H1 (cell line): ENCODE data around the gene PCDHA10. TPM values are rescaled to one million over a fixed set of nuclear protein-coding genes. Genes with fewer than 3 reads are reported as not detected.

Experiments used
- CTCF ChIA-PET: fragments of 300-600 bp; sonication (Branson Sonifier 250); formaldehyde crosslinking; loops from one replicate; lab custom pipeline; 2021; ENCODE audit not compliant: partially characterized antibody; lab: Charles Lee
- POLR2A ChIA-PET: fragments of 300-600 bp; sonication (Branson Sonifier 250); formaldehyde crosslinking; loops from one replicate; lab custom pipeline; 2021; ENCODE audit warnings: inconsistent platforms; ENCODE audit not compliant: partially characterized antibody; lab: Charles Lee
- DNase-seq, 2 experiments: peaks; one replicate each; pipeline versions ENCODE4 v3.0.0 to v3.0.0-alpha.2; 2010 to 2022; ENCODE audit warnings: low spot score in 2 of 2, low read depth in 1 of 2, mixed read lengths in 1 of 2
- FAIRE-seq: peaks from 2 replicates; lab custom pipeline; 2011; peaks lifted over from hg19 to GRCh38; lab: Jason Lieb, UNC
- H2AFZ ChIP-seq: 2 replicates; pipeline ENCODE4 v1.8.1; 2012; ENCODE audit warnings: low read length, inconsistent platforms
- H2AK5ac ChIP-seq: 2 replicates; pipeline ENCODE4 v1.6.1; 2013; ENCODE audit warnings: low read depth, low read length
- H2BK120ac ChIP-seq: replicated peaks from 2 replicates; pipeline ENCODE3; 2013; ENCODE audit warnings: low read depth, low read length, inconsistent platforms
- H2BK12ac ChIP-seq: 2 replicates; pipeline ENCODE4 v1.6.1; 2013; ENCODE audit warnings: low read depth, low read length
- H2BK15ac ChIP-seq: 2 replicates; pipeline ENCODE4 v1.6.1; 2013; ENCODE audit warnings: low read length
- H2BK20ac ChIP-seq: 2 replicates; pipeline ENCODE4 v1.6.1; 2013; ENCODE audit warnings: low read length
- H2BK5ac ChIP-seq: 2 replicates; pipeline ENCODE4 v1.6.1; 2013; ENCODE audit warnings: low read depth, low read length
- H3K14ac ChIP-seq: 2 replicates; pipeline ENCODE4 v1.6.1; 2013; ENCODE audit warnings: inconsistent platforms; ENCODE audit not compliant: insufficient read length
- H3K18ac ChIP-seq: 2 replicates; pipeline ENCODE4 v1.6.1; 2013; ENCODE audit warnings: low read length; ENCODE audit errors: extremely low read depth
- H3K23ac ChIP-seq: 2 replicates; pipeline ENCODE4 v1.6.1; 2013; ENCODE audit warnings: inconsistent platforms; ENCODE audit not compliant: insufficient read length
- H3K23me2 ChIP-seq: 2 replicates; pipeline ENCODE4 v1.6.1; 2013; ENCODE audit warnings: low read depth, low read length
- H3K27ac ChIP-seq: 2 replicates; pipeline ENCODE4 v1.6.1; 2011; ENCODE audit warnings: low read depth, low read length, inconsistent platforms
- H3K27me3 ChIP-seq, 4 experiments: replicated peaks in 1 of 4; 1 replicate in 1 of 4; 2 replicates in 3 of 4; pipeline versions ENCODE4 v1.6.1 to v1.8.1; 2011 to 2013; ENCODE audit warnings: low read length in 3 of 4, mild to moderate bottlenecking in 3 of 4, inconsistent platforms in 2 of 4, mixed read lengths in 2 of 4, moderate library complexity in 1 of 4; ENCODE audit not compliant: control insufficient read depth in 3 of 4, insufficient read depth in 3 of 4; ENCODE audit errors: extremely low read depth in 1 of 4
- H3K36me3 ChIP-seq, 4 experiments: 2 replicates each; pipeline versions ENCODE4 v1.6.1 to v1.8.1; 2011 to 2013; ENCODE audit warnings: mild to moderate bottlenecking in 4 of 4, low read length in 3 of 4, moderate library complexity in 2 of 4, control low read depth in 1 of 4, inconsistent platforms in 1 of 4; ENCODE audit not compliant: insufficient read depth in 4 of 4, control insufficient read depth in 2 of 4
- H3K4ac ChIP-seq: replicated peaks from 2 replicates; pipeline ENCODE3; 2013; ENCODE audit warnings: low read length, low read depth, mixed read lengths, inconsistent platforms; ENCODE audit not compliant: insufficient read length
- H3K4me1 ChIP-seq, 4 experiments: replicated peaks in 1 of 4; 1 replicate in 1 of 4; 2 replicates in 3 of 4; pipeline versions ENCODE4 v1.6.1 to v1.8.1; 2011 to 2013; ENCODE audit warnings: low read length in 3 of 4, inconsistent platforms in 2 of 4, mixed read lengths in 1 of 4; ENCODE audit not compliant: insufficient read depth in 4 of 4, control insufficient read depth in 3 of 4
- H3K4me2 ChIP-seq, 2 experiments: 2 replicates each; pipeline versions ENCODE4 v1.6.1 to v1.8.1; 2011 to 2013; ENCODE audit warnings: low read depth in 2 of 2, low read length in 2 of 2, control low read depth in 1 of 2, inconsistent platforms in 1 of 2, mild to moderate bottlenecking in 1 of 2; ENCODE audit not compliant: insufficient read depth in 1 of 2
- H3K4me3 ChIP-seq, 4 experiments: fragments of 200-600, 300-600 bp in 1 of 4; sonication (generic), shearing (Covaris generic), sonication (Bioruptor Twin) in 1 of 4; 2 replicates each; pipeline versions ENCODE4 v1.5.1 to v1.8.1; 2011 to 2016; ENCODE audit warnings: low read length in 4 of 4, low read depth in 3 of 4, control low read depth in 2 of 4, inconsistent platforms in 2 of 4, mild to moderate bottlenecking in 2 of 4, mixed read lengths in 1 of 4, moderate library complexity in 1 of 4; ENCODE audit not compliant: insufficient read depth in 2 of 4; ENCODE audit errors: extremely low read depth in 1 of 4
- H3K56ac ChIP-seq: replicated peaks from 2 replicates; pipeline ENCODE3; 2013; ENCODE audit warnings: low read depth, mild to moderate bottlenecking, mixed read lengths, low read length, inconsistent platforms; ENCODE audit not compliant: insufficient read length
- H3K79me1 ChIP-seq: 2 replicates; pipeline ENCODE4 v1.6.1; 2013; ENCODE audit warnings: low read depth, low read length, control low read depth
- H3K79me2 ChIP-seq, 2 experiments: 2 replicates each; pipeline versions ENCODE4 v1.6.1 to v1.8.1; 2012 to 2013; ENCODE audit warnings: low read length in 2 of 2, mild to moderate bottlenecking in 2 of 2, inconsistent platforms in 1 of 2; ENCODE audit not compliant: insufficient read depth in 2 of 2, control insufficient read depth in 1 of 2
- H3K9ac ChIP-seq, 4 experiments: replicated peaks in 1 of 4; 1 replicate in 1 of 4; 2 replicates in 3 of 4; pipeline versions ENCODE4 v1.6.1 to v1.8.1; 2011 to 2013; ENCODE audit warnings: low read depth in 3 of 4, low read length in 3 of 4, control low read depth in 2 of 4, mild to moderate bottlenecking in 2 of 4, moderate library complexity in 2 of 4, inconsistent platforms in 1 of 4; ENCODE audit errors: extremely low read depth in 1 of 4
- H3K9me3 ChIP-seq, 2 experiments: 2 replicates each; pipeline versions ENCODE4 v1.6.1 to v1.8.1; 2012 to 2013; ENCODE audit warnings: mild to moderate bottlenecking in 2 of 2, moderate library complexity in 2 of 2, control low read depth in 1 of 2, inconsistent platforms in 1 of 2, low read depth in 1 of 2, low read length in 1 of 2, mixed read lengths in 1 of 2; ENCODE audit not compliant: insufficient read depth in 2 of 2
- H4K20me1 ChIP-seq, 2 experiments: replicated peaks in 1 of 2; 2 replicates each; pipeline versions ENCODE3 to v1.8.1; 2011 to 2013; ENCODE audit warnings: inconsistent platforms in 2 of 2, low read length in 2 of 2, mild to moderate bottlenecking in 1 of 2; ENCODE audit not compliant: insufficient read depth in 2 of 2, control insufficient read depth in 1 of 2
- H4K5ac ChIP-seq: 2 replicates; pipeline ENCODE4 v1.6.1; 2013; ENCODE audit warnings: low read length, low read depth, mixed read lengths, inconsistent platforms; ENCODE audit not compliant: insufficient read length
- H4K8ac ChIP-seq: 2 replicates; pipeline ENCODE4 v1.8.0; 2013; ENCODE audit warnings: mild to moderate bottlenecking, moderate library complexity, low read length, inconsistent platforms; ENCODE audit not compliant: insufficient read depth; ENCODE audit errors: extremely low read depth
- H4K91ac ChIP-seq: replicated peaks from 2 replicates; pipeline ENCODE3; 2013; ENCODE audit warnings: low read length, mixed read lengths, inconsistent platforms; ENCODE audit not compliant: insufficient read length
- ATF3 ChIP-seq: IDR thresholded peaks from 2 replicates; pipeline ENCODE4 v1.6.1; 2011; ENCODE audit warnings: low read depth, mild to moderate bottlenecking, low read length; ENCODE audit not compliant: insufficient read depth
- CREB1 ChIP-seq: IDR thresholded peaks from 2 replicates; pipeline ENCODE4 v1.6.1; 2012; ENCODE audit warnings: inconsistent platforms
- HDAC6 ChIP-seq: IDR thresholded peaks from one replicate; pipeline ENCODE4 v1.7.1; 2012; ENCODE audit warnings: low read depth, mild to moderate bottlenecking, inconsistent platforms, low read length, moderate library complexity
- JUN ChIP-seq: IDR thresholded peaks from 2 replicates; pipeline ENCODE4 v1.6.1; 2011; ENCODE audit warnings: low read depth, mild to moderate bottlenecking, improper control_type of control experiment, low read length
- MAFK ChIP-seq: IDR thresholded peaks from 2 replicates; pipeline ENCODE4 v1.6.1; 2012; ENCODE audit warnings: low read depth, mild to moderate bottlenecking, improper control_type of control experiment, low read length
- SIN3A ChIP-seq, 2 experiments: IDR thresholded peaks in 1 of 2; conservative IDR thresholded peaks in 1 of 2; 2 replicates each; pipeline ENCODE4 v1.6.1; 2011 to 2012; ENCODE audit warnings: low read length in 2 of 2, improper control_type of control experiment in 1 of 2, low read depth in 1 of 2, mild to moderate bottlenecking in 1 of 2
- USF2 ChIP-seq: IDR thresholded peaks from 2 replicates; pipeline ENCODE4 v1.6.1; 2011; ENCODE audit warnings: low read length, improper control_type of control experiment
- WGBS, 2 experiments: shearing (Covaris generic) in 1 of 2; methylation state at CpG; one replicate each; pipeline versions ENCODE4 v1.1.6 to v1.1.7; 2013 to 2015; ENCODE audit warnings: low lambda C conversion rate in 2 of 2, mixed read lengths in 2 of 2, inconsistent platforms in 1 of 2, low coverage in 1 of 2, missing lambda C conversion rate in 1 of 2; ENCODE audit not compliant: insufficient replicate concordance in 2 of 2, insufficient coverage in 1 of 2, insufficient read length in 1 of 2; ENCODE audit errors: extremely low coverage in 1 of 2, missing lambda C conversion rate in 1 of 2; 5-methylcytosine and 5-hydroxymethylcytosine counted together
- polyA plus RNA-seq, 7 experiments: library from polyadenylated mRNA; depleted of rRNA in 3 of 7; stranded (reverse) in 5 of 7; unstranded in 2 of 7; fragments of >200 nt in 5 of 7; fragments of 200-250 nt in 2 of 7; gene quantifications; 1 replicate in 5 of 7; 2 replicates in 1 of 7; 4 replicates in 1 of 7; pipeline versions ENCODE4 v1.2.1 to v1.2.3, GENCODE V29; 2011 to 2013; ENCODE audit warnings: missing spikeins in 2 of 7, mixed read lengths in 2 of 7
- total RNA-seq: library from RNA; stranded (reverse); fragmentation: NEBNext Ultra II Directional; extraction: Animal tissue kit (Norgen Biotek cat#: 25700); gene quantifications from 2 replicates; pipeline ENCODE4 v1.2.1, GENCODE V29; 2021

PCDHA10 gene
- total and polyA plus RNA-seq, 2 of the 8 experiments (the other 6 are each of a cell fraction or from before 2014, with no cell fraction given) = 2.8 to 5.4 TPM

- POLR2A ChIA-PET = interaction anchor here (1.1 to 1.4 kb wide), 2 partner anchors 9 to 22 kb away, joined by 4 to 5 read pairs; partner anchors contain the start of gene PCDHA1
- no peak overlapping the region for H3K23ac ChIP-seq
- no peak overlapping the region for H3K4ac ChIP-seq
- no peak overlapping the region for H4K5ac ChIP-seq
- no peaks in the 10 kb centered on the region for H3K27me3 ChIP-seq
- H3K9me3 ChIP-seq = no peaks in the 10 kb centered on the region; a peak in 1 of 4 replicates
- no peaks in the 10 kb centered on the region for H4K20me1 ChIP-seq
- H3K36me3 ChIP-seq = no peaks in the 10 kb centered on the region
- no peak for FAIRE-seq
- H4K8ac ChIP-seq = peak overlapping the region; percentile 68; the same call in 1 of the 2 replicates
- no peak overlapping the region for H2BK12ac ChIP-seq
- no peak overlapping the region for H2BK5ac ChIP-seq
- H3K79me1 ChIP-seq = no peaks in the 10 kb centered on the region
- H2AK5ac ChIP-seq = no peak overlapping the region
- CTCF ChIA-PET = interaction anchor here (0.7 to 5.5 kb wide), 12 partner anchors 7 to 269 kb away, joined by 3 to 59 read pairs (median 24); partner anchors contain the start of genes PCDHA1, PCDHA2, PCDHA5 and PCDHA6
- H3K56ac ChIP-seq = no peak overlapping the region
- no peak overlapping the region for H3K4me2 ChIP-seq
- H3K14ac ChIP-seq = no peak overlapping the region
- no peaks in the 10 kb centered on the region for H3K79me2 ChIP-seq
- DNase-seq = no peak
- no peaks in the 10 kb centered on the region for H3K23me2 ChIP-seq
- TF ChIP-seq SIN3A (conservative IDR thresholded peaks at IDR 0.05 in 1 of 2, IDR thresholded peaks at IDR 0.05 in 1 of 2; ENCODE audit: low read depth in 1 of 2, low read length in 2 of 2) (no peak), JUN (no peak), USF2 (no peak), CREB1 (no peak), HDAC6 (no peak), ATF3 (no peak), MAFK (no peak)
- no peak overlapping the region for H2BK20ac ChIP-seq
- no peak overlapping the region for H3K27ac ChIP-seq
- no peaks in the 10 kb centered on the region for H3K4me1 ChIP-seq
- WGBS, 2 experiments = 94% methylated on average over 39 of the region's 43 CpGs; no CpG with 5 or more reads in 1 of the 2 experiments
- H3K9ac ChIP-seq = no peak overlapping the region
- H3K18ac ChIP-seq = no peak overlapping the region
- H2BK120ac ChIP-seq = no peak overlapping the region
- H2BK15ac ChIP-seq = no peak overlapping the region
- H2AFZ ChIP-seq = no peak overlapping the region
- no peak overlapping the region for H3K4me3 ChIP-seq
- H4K91ac ChIP-seq = no peak overlapping the region
These were observed 46.8 kb upstream of the PCDHA10 start for GRCh38 chr5:140808889-140809291.
